Neutrophil (primary cell): ENCODE measurements around the gene FYCO1.

ENCODE experiments used
- H3K27ac ChIP-seq: fragments of 200-600 bp; sonication (generic); 2 replicates; pipeline ENCODE4 v1.5.1; 2016; ENCODE audit warnings: mild to moderate bottlenecking, moderate library complexity
- H3K27me3 ChIP-seq: fragments of 200-600 bp; sonication (generic); 2 replicates; pipeline ENCODE4 v1.6.0; 2016; ENCODE audit warnings: mild to moderate bottlenecking
- H3K36me3 ChIP-seq: fragments of 200-600 bp; sonication (generic); 2 replicates; pipeline ENCODE4 v1.5.1; 2017
- H3K4me1 ChIP-seq, 2 experiments: fragments of 200-600 bp in 1 of 2; sonication (generic) in 1 of 2; 1 replicate in 1 of 2; 2 replicates in 1 of 2; pipeline versions ENCODE4 v1.5.1 to v1.6.1; 2013 to 2016; ENCODE audit warnings: low read depth in 1 of 2, low read length in 1 of 2, mild to moderate bottlenecking in 1 of 2, moderate library complexity in 1 of 2; ENCODE audit not compliant: control insufficient read depth in 1 of 2, insufficient read depth in 1 of 2
- H3K4me3 ChIP-seq, 2 experiments: fragments of 200-600 bp in 1 of 2; sonication (generic) in 1 of 2; 1 replicate in 1 of 2; 2 replicates in 1 of 2; pipeline ENCODE4 v1.5.1; 2013 to 2016; ENCODE audit warnings: low read depth in 1 of 2, low read length in 1 of 2, mild to moderate bottlenecking in 1 of 2, moderate library complexity in 1 of 2
- H3K9me3 ChIP-seq: fragments of 200-600 bp; sonication (generic); 2 replicates; pipeline ENCODE4 v1.5.1; 2016
- TF ChIP-seq, protein P1 (sequence below): fragments of 200-600 bp; sonication (generic); IDR thresholded peaks from 2 replicates; pipeline ENCODE4 v1.5.1; 2016; ENCODE audit warnings: antibody characterized with exemption

The FYCO1 gene

DNA sequence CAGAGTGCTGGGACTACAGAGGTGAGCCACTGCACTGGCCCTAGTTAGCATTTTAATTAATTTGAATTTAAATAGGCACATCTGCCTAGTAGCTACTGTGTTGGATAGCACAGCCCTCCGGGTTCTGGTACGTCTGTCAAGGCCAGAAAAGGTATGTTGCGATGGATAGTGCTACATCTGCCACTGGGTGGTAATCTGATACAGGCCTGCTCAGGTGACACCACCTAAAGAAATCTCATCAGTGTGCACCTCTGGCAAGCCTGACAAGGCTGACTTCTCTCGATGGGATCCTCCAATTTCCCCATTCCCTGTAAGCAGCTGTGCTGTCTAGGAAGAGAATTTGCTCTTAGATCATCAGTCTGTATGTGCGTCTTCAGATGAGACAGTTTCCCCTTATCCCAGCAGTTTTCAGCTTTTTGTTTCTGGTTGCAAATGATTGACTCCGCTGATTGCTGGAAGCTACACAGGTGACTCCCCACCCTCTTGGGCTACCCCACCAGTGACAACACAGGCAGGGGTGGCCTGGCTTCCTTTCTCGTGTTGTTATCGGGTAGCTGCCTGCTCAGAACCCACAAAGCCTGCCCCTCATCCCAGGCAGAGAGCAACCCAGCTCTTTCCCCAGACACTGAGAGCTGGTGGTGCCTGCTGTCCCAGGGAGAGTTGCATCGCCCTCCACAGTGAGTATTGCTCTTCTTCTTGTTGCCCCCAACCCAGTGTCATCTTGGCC lies 109.5 kb downstream of the FYCO1 start, which contains the start of gene CCR9:
Gene CCR9 (plus strand): TSS at position 565 of the 727 bp plus-strand sequence. CDS start 8,391 bp downstream, outside the sequence.
- Histone ChIP-seq H3K36me3 (no peaks in the 10 kb centered on the region), H3K4me1 (peaks cover 0 to 3% of the 10 kb centered on the region in 2 experiments), H3K9me3 (no peaks in the 10 kb centered on the region), H3K4me3 (no peak within 1 kb of the TSS), H3K27ac (no peak within 1 kb of the TSS), H3K27me3 (peaks cover 16% of the 10 kb centered on the region)
- TF ChIP-seq, protein P1, sequence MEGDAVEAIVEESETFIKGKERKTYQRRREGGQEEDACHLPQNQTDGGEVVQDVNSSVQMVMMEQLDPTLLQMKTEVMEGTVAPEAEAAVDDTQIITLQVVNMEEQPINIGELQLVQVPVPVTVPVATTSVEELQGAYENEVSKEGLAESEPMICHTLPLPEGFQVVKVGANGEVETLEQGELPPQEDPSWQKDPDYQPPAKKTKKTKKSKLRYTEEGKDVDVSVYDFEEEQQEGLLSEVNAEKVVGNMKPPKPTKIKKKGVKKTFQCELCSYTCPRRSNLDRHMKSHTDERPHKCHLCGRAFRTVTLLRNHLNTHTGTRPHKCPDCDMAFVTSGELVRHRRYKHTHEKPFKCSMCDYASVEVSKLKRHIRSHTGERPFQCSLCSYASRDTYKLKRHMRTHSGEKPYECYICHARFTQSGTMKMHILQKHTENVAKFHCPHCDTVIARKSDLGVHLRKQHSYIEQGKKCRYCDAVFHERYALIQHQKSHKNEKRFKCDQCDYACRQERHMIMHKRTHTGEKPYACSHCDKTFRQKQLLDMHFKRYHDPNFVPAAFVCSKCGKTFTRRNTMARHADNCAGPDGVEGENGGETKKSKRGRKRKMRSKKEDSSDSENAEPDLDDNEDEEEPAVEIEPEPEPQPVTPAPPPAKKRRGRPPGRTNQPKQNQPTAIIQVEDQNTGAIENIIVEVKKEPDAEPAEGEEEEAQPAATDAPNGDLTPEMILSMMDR: no peak

DNA sequence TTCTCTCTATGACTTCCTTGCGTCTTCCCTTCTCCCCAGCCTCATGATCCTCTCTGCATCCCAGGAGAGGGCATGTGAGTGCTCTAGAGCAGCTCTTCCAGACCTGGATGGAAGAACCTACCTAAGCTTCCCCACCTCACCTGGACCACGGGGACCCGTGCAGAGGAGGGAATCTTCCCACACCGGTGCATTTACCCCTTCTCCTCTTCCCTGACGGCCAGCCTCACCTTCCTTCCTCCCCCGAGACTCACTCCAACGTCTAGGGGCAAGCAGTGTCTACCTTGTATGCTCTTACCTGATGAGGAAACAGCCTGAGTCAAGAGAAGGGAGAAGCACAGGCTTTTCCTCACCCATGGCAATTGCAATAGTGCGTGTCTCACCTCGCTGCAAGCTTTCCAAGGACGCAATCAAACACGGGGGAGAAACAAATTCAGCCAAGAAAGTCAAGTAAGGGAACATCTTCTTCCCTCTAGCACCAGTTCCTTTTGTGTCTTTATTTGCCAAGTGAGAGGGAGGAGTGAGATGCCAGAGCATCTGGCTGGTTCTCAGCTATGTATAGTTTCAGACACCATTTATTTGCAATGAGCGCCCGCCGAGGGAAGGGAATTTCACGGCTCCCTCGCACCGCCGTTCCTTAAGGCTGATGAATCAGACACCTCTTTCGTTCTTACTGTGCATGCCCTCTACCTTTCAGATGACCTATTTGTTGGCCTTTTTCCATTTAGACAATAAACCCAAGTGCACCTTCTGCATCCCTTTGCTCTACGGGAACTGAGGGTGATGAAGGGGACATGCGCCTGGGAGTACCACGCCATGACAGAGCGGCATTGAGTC lies 111.0 kb downstream of the FYCO1 start:
- Histone ChIP-seq H3K27ac (no peak overlapping the region), H3K4me1 (peaks cover 0 to 3% of the 10 kb centered on the region in 2 experiments), H3K27me3 (peaks cover 7% of the 10 kb centered on the region), H3K4me3 (no peak overlapping the region), H3K9me3 (no peaks in the 10 kb centered on the region), H3K36me3 (no peaks in the 10 kb centered on the region)
- TF ChIP-seq, protein P1: no peak

DNA sequence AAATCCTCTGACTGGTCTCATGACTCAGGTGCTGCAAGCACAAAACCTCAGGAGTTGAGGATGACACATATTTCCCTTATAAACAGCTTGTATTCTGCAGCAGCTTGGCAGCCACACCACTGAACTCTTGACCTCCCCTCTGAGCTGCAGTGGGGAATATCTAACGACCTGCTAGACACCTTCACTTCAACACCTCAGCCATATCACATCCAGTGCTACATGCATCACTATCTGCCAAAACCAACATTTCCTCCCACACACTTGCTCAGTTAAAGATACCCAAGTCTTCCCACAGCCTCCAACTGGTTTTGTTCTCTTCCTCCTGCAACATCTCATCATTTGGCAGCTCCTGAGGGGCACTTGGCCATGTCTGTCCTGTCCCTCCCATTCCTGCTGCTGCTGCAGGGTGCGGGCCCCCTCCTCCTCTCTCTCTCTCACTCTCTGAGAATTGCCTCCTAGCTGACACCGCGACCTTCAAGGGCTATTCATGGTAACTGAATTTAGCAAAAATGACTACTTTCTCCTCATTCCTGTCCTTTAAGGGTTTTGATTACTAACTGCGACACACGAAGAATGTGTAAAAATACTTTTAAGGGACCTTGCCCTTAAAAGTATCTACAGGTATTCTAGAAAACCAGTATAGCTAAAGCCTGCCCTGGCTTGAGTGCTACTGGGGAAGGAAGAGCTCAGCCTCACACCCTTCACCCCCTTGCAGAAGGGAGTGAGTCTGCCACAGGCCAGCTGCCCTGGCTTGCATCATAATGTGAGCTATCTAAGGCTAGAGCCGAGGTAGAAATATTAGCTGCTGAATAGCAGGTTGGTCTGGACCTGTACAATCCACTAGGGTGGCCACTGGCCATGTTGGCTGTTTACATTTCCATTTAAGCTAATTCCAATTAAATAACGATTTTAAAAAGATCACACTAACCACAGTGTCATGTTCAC lies 114.3 kb downstream of the FYCO1 start:
- Histone ChIP-seq H3K9me3 (no peaks in the 10 kb centered on the region), H3K36me3 (no peaks in the 10 kb centered on the region), H3K4me1 (peaks cover 0 to 3% of the 10 kb centered on the region in 2 experiments), H3K27ac (no peak overlapping the region), H3K27me3 (peaks cover 7% of the 10 kb centered on the region), H3K4me3 (no peak overlapping the region)
- TF ChIP-seq, protein P1: no peak

DNA sequence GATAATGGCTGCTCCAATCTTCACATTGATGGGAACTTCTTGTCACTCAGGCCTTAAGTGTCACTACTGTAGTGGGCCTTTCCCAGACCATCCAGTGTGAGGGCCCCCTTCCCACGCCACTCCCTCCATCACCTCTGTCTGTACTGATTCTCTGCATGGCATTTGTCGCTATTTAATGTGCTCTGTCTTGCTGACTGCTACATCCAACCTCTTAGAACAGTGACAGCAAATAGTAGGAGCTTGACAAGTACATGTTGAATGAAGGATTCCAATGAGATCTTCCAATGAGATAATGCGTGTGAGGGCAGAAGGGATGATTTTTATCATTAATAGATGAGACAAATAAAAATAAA lies 114.9 kb downstream of the FYCO1 start:
- peaks cover 7% of the 10 kb centered on the region for H3K27me3 ChIP-seq
- no peak overlapping the region for H3K4me3 ChIP-seq
- no peaks in the 10 kb centered on the region for H3K9me3 ChIP-seq
- no peak overlapping the region for H3K27ac ChIP-seq
- no peaks in the 10 kb centered on the region for H3K36me3 ChIP-seq
- TF ChIP-seq, protein P1: no peak
- peaks cover 0 to 3% of the 10 kb centered on the region in 2 experiments for H3K4me1 ChIP-seq

DNA sequence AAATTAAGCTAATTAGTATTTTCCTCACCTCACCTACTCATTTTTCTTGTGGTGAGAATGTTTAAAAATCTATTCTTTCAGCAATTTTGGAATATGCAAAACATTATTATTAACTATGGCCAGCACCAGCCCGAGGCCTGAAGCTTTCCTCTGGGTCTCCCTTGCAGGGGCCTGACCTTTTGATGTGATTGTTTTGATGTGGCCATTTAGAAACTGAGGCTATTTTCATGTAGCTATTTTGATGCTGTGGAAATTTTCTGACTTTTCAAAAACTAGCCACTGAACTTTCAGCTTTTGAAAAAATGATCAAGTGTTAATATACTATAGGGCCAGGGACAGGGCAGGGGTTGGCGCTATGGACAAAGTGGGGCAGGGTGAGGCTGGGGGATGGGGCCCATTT lies 117.5 kb downstream of the FYCO1 start:
- Histone ChIP-seq H3K36me3 (no peaks in the 10 kb centered on the region), H3K4me3 (no peak overlapping the region), H3K4me1 (no peaks in the 10 kb centered on the region), H3K27me3 (no peaks in the 10 kb centered on the region), H3K9me3 (no peaks in the 10 kb centered on the region), H3K27ac (no peak overlapping the region)
- TF ChIP-seq, protein P1: no peak
